Measurements from ENCODE around the gene DNAAF1.

DNA sequence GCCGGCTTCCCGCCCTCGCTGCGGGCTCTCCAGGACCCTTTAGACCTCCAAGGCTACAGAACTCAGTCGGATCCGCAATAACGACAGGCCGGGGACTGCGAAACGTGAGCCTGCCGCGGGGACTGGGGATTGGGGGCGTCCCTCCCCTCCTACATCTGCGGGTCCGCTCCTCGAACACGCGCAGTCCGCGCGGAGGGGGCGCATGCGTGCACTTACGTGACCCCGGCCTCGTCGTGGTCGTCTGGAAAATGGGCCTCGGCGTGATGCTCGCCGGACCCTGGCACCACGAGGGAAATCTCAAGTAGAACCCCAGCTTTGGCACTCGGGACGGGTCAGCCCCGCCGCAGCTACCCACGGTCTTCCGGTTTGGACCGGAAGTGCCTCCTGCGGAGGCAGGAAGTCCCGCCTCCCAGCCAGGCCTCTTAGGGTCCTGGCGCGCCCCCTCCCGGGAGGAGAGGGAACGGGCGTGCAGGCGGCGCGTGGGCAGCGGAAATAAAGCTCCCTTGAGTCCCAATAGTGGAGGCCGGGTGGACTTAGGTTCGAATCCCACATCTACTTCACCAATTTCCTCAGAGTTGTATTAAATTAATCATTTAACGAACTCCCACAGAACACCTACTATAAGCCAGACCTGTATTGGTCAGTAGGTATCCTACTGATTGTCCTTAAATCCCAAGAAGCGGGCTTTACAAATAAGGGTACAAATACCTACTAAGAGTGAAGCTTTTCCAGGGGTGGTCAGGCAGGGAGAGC, 41.8 kb downstream of the DNAAF1 start, which contains the start of gene TAF1C:
- TF ChIP-seq, protein P1, sequence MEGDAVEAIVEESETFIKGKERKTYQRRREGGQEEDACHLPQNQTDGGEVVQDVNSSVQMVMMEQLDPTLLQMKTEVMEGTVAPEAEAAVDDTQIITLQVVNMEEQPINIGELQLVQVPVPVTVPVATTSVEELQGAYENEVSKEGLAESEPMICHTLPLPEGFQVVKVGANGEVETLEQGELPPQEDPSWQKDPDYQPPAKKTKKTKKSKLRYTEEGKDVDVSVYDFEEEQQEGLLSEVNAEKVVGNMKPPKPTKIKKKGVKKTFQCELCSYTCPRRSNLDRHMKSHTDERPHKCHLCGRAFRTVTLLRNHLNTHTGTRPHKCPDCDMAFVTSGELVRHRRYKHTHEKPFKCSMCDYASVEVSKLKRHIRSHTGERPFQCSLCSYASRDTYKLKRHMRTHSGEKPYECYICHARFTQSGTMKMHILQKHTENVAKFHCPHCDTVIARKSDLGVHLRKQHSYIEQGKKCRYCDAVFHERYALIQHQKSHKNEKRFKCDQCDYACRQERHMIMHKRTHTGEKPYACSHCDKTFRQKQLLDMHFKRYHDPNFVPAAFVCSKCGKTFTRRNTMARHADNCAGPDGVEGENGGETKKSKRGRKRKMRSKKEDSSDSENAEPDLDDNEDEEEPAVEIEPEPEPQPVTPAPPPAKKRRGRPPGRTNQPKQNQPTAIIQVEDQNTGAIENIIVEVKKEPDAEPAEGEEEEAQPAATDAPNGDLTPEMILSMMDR (conservative IDR thresholded peaks at IDR 0.05; ENCODE audit: low read depth, low read length) = peak; percentile 99
- TF ChIP-seq SMC3 (IDR thresholded peaks at IDR 0.05; ENCODE audit: low read depth, low read length) = peak; percentile 74
- TF ChIP-seq CHD1 (IDR thresholded peaks at IDR 0.05; ENCODE audit: low read depth, low read length) = no peak
- TF ChIP-seq RAD21 (IDR thresholded peaks at IDR 0.05; ENCODE audit: low read length) = peak; percentile 83
- peak; percentile 95 for TF ChIP-seq RCOR1 (IDR thresholded peaks at IDR 0.05; ENCODE audit: insufficient replicate concordance, low read length)
- TF ChIP-seq NFE2L2 (IDR thresholded peaks at IDR 0.05; ENCODE audit: low read depth, low read length) = no peak
- TF ChIP-seq MXI1 (IDR thresholded peaks at IDR 0.05; ENCODE audit: borderline replicate concordance, low read depth, low read length) = peak; percentile 80
- no peak for TF ChIP-seq MAFK (IDR thresholded peaks at IDR 0.05; ENCODE audit: low read depth, low read length)
- TF ChIP-seq BHLHE40 (IDR thresholded peaks at IDR 0.05; ENCODE audit: low read depth, low read length) = 0 out of 2 replicates have a peak, but pooled peaks have one; percentile 39
- TF ChIP-seq, protein P2, sequence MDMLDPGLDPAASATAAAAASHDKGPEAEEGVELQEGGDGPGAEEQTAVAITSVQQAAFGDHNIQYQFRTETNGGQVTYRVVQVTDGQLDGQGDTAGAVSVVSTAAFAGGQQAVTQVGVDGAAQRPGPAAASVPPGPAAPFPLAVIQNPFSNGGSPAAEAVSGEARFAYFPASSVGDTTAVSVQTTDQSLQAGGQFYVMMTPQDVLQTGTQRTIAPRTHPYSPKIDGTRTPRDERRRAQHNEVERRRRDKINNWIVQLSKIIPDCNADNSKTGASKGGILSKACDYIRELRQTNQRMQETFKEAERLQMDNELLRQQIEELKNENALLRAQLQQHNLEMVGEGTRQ (IDR thresholded peaks at IDR 0.05; ENCODE audit: low read depth, low read length) = peak; percentile 50; the same call in 1 of the 2 replicates
- no peak for TF ChIP-seq POLR2A (IDR thresholded peaks at IDR 0.05; ENCODE audit: low read depth, low read length)
- no peak for TF ChIP-seq RFX5 (IDR thresholded peaks at IDR 0.05; ENCODE audit: low read depth, low read length)
- TF ChIP-seq FOS (IDR thresholded peaks at IDR 0.05; ENCODE audit: low read depth, low read length) = no peak
- TF ChIP-seq CEBPB (IDR thresholded peaks at IDR 0.05; ENCODE audit: low read depth, low read length) = no peak
